GM23248 (cell line): ENCODE data around the gene CCND1. TPM values are rescaled to one million over a fixed set of nuclear protein-coding genes. Genes with fewer than 3 reads are reported as not detected.

Experiments used
- DNase-seq: peaks from one replicate; pipeline ENCODE4 v3.0.0-alpha.2; 2015
- H2AFZ ChIP-seq: fragments of 200-600 bp; sonication (generic); 2 replicates; pipeline ENCODE4 v1.6.1; 2016; ENCODE audit warnings: antibody characterized with exemption
- H3F3A ChIP-seq: fragments of 200-600 bp; sonication (generic); 2 replicates; pipeline ENCODE4 v1.6.1; 2016; ENCODE audit warnings: mild to moderate bottlenecking, antibody characterized with exemption, mixed run types; ENCODE audit not compliant: insufficient read depth
- H3K27ac ChIP-seq: fragments of 200-600 bp; sonication (generic); 2 replicates; pipeline ENCODE4 v1.5.1; 2016; ENCODE audit warnings: mild to moderate bottlenecking
- H3K27me3 ChIP-seq: fragments of 200-600 bp; sonication (generic); replicated peaks from 2 replicates; pipeline ENCODE4 v1.6.1; 2016; ENCODE audit warnings: mild to moderate bottlenecking; ENCODE audit not compliant: insufficient read depth
- H3K36me3 ChIP-seq: fragments of 200-600 bp; sonication (generic); 2 replicates; pipeline ENCODE4 v1.6.1; 2016; ENCODE audit warnings: low read depth, mild to moderate bottlenecking
- H3K4me1 ChIP-seq: fragments of 200-600 bp; sonication (generic); 2 replicates; pipeline ENCODE4 v1.6.1; 2016; ENCODE audit warnings: mild to moderate bottlenecking; ENCODE audit not compliant: insufficient read depth
- H3K4me2 ChIP-seq: fragments of 200-600 bp; sonication (generic); one replicate; pipeline ENCODE4 v1.6.1; 2016; ENCODE audit warnings: mild to moderate bottlenecking; ENCODE audit not compliant: unreplicated experiment
- H3K4me3 ChIP-seq: fragments of 200-600 bp; sonication (generic); 2 replicates; pipeline ENCODE4 v1.5.1; 2016; ENCODE audit warnings: mild to moderate bottlenecking
- H3K79me2 ChIP-seq: fragments of 200-600 bp; sonication (generic); 2 replicates; pipeline ENCODE4 v1.6.1; 2016; ENCODE audit warnings: mild to moderate bottlenecking; ENCODE audit not compliant: insufficient read depth
- H3K9ac ChIP-seq: fragments of 200-600 bp; sonication (generic); 2 replicates; pipeline ENCODE4 v1.6.1; 2016; ENCODE audit warnings: mild to moderate bottlenecking
- H3K9me2 ChIP-seq: fragments of 200-600 bp; sonication (generic); 2 replicates; pipeline ENCODE4 v1.6.1; 2016; ENCODE audit warnings: mixed run types, mild to moderate bottlenecking, moderate library complexity; ENCODE audit not compliant: insufficient read depth
- H3K9me3 ChIP-seq: fragments of 200-600 bp; sonication (generic); one replicate; pipeline ENCODE4 v1.6.1; 2017; ENCODE audit warnings: low read depth
- H4K20me1 ChIP-seq: fragments of 200-600 bp; sonication (generic); 2 replicates; pipeline ENCODE4 v1.6.0; 2016; ENCODE audit not compliant: insufficient read depth
- EZH2 ChIP-seq: fragments of 200-600 bp; sonication (generic); IDR thresholded peaks from 2 replicates; pipeline ENCODE4 v1.6.1; 2018; ENCODE audit warnings: antibody characterized with exemption, mild to moderate bottlenecking; ENCODE audit not compliant: insufficient read depth, poor library complexity, severe bottlenecking
- EZH2phosphoT487 ChIP-seq: fragments of 200-600 bp; sonication (generic); IDR thresholded peaks from 2 replicates; pipeline ENCODE4 v1.6.1; 2018; ENCODE audit warnings: antibody characterized with exemption, moderate library complexity, mild to moderate bottlenecking, low read depth; ENCODE audit not compliant: insufficient read depth
- WGBS, 2 experiments: methylation state at CpG; one replicate each; pipeline ENCODE4 v1.1.6; 2015 to 2017; ENCODE audit warnings: low lambda C conversion rate in 2 of 2, low coverage in 1 of 2; ENCODE audit errors: missing lambda C conversion rate in 2 of 2; 5-methylcytosine and 5-hydroxymethylcytosine counted together
- in situ Hi-C: fragments of 300-500 bp; cut with MboI; formaldehyde crosslinking; loops from 2 replicates; pipeline ENCODE4 v1.15.0; 2020
- polyA plus RNA-seq: library from polyadenylated mRNA; unstranded; fragments of >200 nt; fragmentation: Nextera tagmentation; extraction: Ambion mirVana; gene quantifications from 2 replicates; pipeline ENCODE4 v1.2.1, GENCODE V29; 2016
- total RNA-seq: library from RNA; depleted of rRNA; stranded (reverse); fragments of >200 nt; shearing (Covaris generic); gene quantifications from 2 replicates; pipeline ENCODE4 v1.2.3, GENCODE V29; 2014

CCND1 gene
- total and polyA plus RNA-seq, 2 experiments from 2014 or later: 695 to 1,097 TPM

- H3K9me2 ChIP-seq: no peaks in the 10 kb centered on the region
- H3K4me3 ChIP-seq: no peak overlapping the region
- TF ChIP-seq EZH2phosphoT487: no peak
- no peak for TF ChIP-seq EZH2
- WGBS, 2 experiments: 78 to 86% methylated on average over 10 to 14 of the region's 14 CpGs
- peaks cover 5% of the 10 kb centered on the region; the same call in 1 of the 2 replicates for H4K20me1 ChIP-seq
- no peaks in the 10 kb centered on the region; the same call in 1 of the 2 replicates for H3K79me2 ChIP-seq
- no peak overlapping the region for H3K27ac ChIP-seq
- H3K9me3 ChIP-seq: no peaks in the 10 kb centered on the region
- peaks cover 20% of the 10 kb centered on the region for H3K36me3 ChIP-seq
- H3K4me2 ChIP-seq: no peak overlapping the region
- in situ Hi-C loops: loop anchor here (5.0 kb wide), 1 partner anchor 550 kb away; no protein-coding TSS in a partner anchor
- no peaks in the 10 kb centered on the region for H3K4me1 ChIP-seq
- H2AFZ ChIP-seq: no peak overlapping the region
- H3F3A ChIP-seq: peaks cover 42% of the 10 kb centered on the region
- H3K9ac ChIP-seq: no peak overlapping the region
- DNase-seq: no peak
- no peaks in the 10 kb centered on the region for H3K27me3 ChIP-seq
These were observed 16.5 kb downstream of the CCND1 start for GRCh38 chr11:69657456-69657910.

- no peak overlapping the region for H3K27ac ChIP-seq
- no peaks in the 10 kb centered on the region for H3K9me2 ChIP-seq
- peak; percentile 35 for DNase-seq
- no peaks in the 10 kb centered on the region for H3K79me2 ChIP-seq
- H3K4me2 ChIP-seq: no peak overlapping the region
- 0 out of 2 replicates have a peak, but pooled peaks cover under 1% of the 10 kb centered on the region for H4K20me1 ChIP-seq
- H3F3A ChIP-seq: peaks cover 37% of the 10 kb centered on the region
- no peaks in the 10 kb centered on the region for H3K27me3 ChIP-seq
- no peaks in the 10 kb centered on the region for H3K9me3 ChIP-seq
- 49 to 55% methylated on average over 27 of the region's 27 CpGs for WGBS, 2 experiments
- TF ChIP-seq EZH2phosphoT487 (no peak), EZH2 (no peak)
- no peaks in the 10 kb centered on the region for H3K4me1 ChIP-seq
- in situ Hi-C loops: loop anchor here (5.0 kb wide), 1 partner anchor 551 kb away; no protein-coding TSS in a partner anchor
- no peak overlapping the region for H3K4me3 ChIP-seq
- peaks cover 14% of the 10 kb centered on the region for H3K36me3 ChIP-seq
- H3K9ac ChIP-seq: no peak overlapping the region
- H2AFZ ChIP-seq: no peak overlapping the region
These were observed 17.1 kb downstream of the CCND1 start for GRCh38 chr11:69657911-69658625.

GRCh38 chr11:69658626-69659450 is 17.9 kb downstream of the CCND1 start:
- Histone ChIP-seq H3K36me3 (0 out of 2 replicates have a peak, but pooled peaks cover 6% of the 10 kb centered on the region), H3K4me2 (no peak overlapping the region), H3K4me3 (no peak overlapping the region), H3K9me2 (no peaks in the 10 kb centered on the region), H4K20me1 (no peaks in the 10 kb centered on the region), H3K27ac (no peak overlapping the region), H3K4me1 (no peaks in the 10 kb centered on the region), H3F3A (peaks cover 29% of the 10 kb centered on the region), H2AFZ (no peak overlapping the region), H3K27me3 (no peaks in the 10 kb centered on the region), H3K9me3 (no peaks in the 10 kb centered on the region), H3K9ac (no peak overlapping the region), H3K79me2 (no peaks in the 10 kb centered on the region)
- TF ChIP-seq EZH2phosphoT487: no peak
- TF ChIP-seq EZH2: no peak
- 68 to 69% methylated on average over 18 of the region's 18 CpGs for WGBS, 2 experiments
- peak; percentile 27 for DNase-seq
- in situ Hi-C loops: loop anchor here (5.0 kb wide), 1 partner anchor 552 kb away; no protein-coding TSS in a partner anchor

- Histone ChIP-seq H3K9ac (no peak overlapping the region), H3K36me3 (no peaks in the 10 kb centered on the region), H3K27ac (no peak overlapping the region), H3K27me3 (no peaks in the 10 kb centered on the region), H3K4me2 (no peak overlapping the region), H3K9me2 (no peaks in the 10 kb centered on the region), H3K9me3 (no peaks in the 10 kb centered on the region), H2AFZ (no peak overlapping the region), H3K4me3 (no peak overlapping the region), H4K20me1 (no peaks in the 10 kb centered on the region), H3K4me1 (no peaks in the 10 kb centered on the region), H3K79me2 (no peaks in the 10 kb centered on the region), H3F3A (peaks cover 23% of the 10 kb centered on the region)
- in situ Hi-C loops: loop anchor here (5.0 kb wide), 1 partner anchor 552 kb away; no protein-coding TSS in a partner anchor
- WGBS, 2 experiments: 81 to 83% methylated on average over 12 of the region's 12 CpGs
- no peak for DNase-seq
- TF ChIP-seq EZH2 (no peak), EZH2phosphoT487 (no peak)
These were observed 18.6 kb downstream of the CCND1 start for GRCh38 chr11:69659591-69659990.
